Measurements from ENCODE around the gene SLC39A8.

- no peak for TF ChIP-seq POLR2A (IDR thresholded peaks at IDR 0.05; ENCODE audit: low read depth, low read length)
- no peak for TF ChIP-seq POLR2AphosphoS5 (IDR thresholded peaks at IDR 0.05; ENCODE audit: low read depth, low read length)
- no peak for TF ChIP-seq TAF1 (IDR thresholded peaks at IDR 0.05; ENCODE audit: low read depth, low read length)
- no peak for TF ChIP-seq PAX5 (IDR thresholded peaks at IDR 0.05; ENCODE audit: insufficient read depth, low read length, severe bottlenecking)
Observed at GRCh38 chr4:102392033-102392744, 46.9 kb upstream of the SLC39A8 start.
